HG02798 (cell line): ENCODE measurements around the gene KLK7.

ENCODE experiments used
- ATAC-seq: cut with Tn5 transposase; IDR thresholded peaks from one replicate; pipeline ENCODE4 v1.9.1; 2021; ENCODE audit warnings: mild to moderate bottlenecking; ENCODE audit not compliant: unreplicated experiment, poor library complexity

KLK7 gene

DNA sequence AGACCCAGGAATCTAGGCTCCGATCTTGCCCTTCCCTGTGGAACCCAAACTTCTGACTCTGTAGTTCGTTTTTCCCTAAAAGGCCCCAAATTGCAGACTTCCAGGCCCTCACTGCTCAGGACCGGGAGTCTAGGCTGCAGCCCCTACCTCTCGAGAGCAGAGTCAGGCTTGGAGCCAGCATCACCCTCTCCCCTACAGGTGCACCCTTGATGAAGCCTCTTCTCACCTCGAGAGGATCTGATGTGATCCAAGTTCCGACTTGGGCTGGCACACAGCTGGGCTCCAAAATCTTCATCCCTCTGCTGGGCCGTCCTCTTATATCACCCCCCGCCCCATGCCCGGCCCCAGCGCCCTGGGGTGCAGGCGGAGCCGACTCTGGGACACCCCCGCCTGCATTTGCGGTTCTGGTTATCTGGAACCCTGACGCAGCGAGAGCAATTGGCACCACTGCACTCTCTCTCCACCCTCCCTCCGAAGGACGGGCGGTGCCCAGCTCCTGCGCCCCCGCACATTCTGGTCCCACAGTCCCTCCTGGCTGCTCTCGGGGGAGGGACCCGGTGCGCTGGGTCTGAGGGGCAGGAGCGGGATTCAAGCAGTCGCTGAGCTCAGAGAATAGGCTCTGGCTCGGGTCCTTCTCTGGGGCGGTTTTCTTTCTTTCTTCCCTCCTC is at the start of gene KLK7:
KLK7 (minus strand) TSS at position 293 of the 668 bp plus-strand sequence. CDS start 1,518 bp downstream, outside the sequence.
- no peak for ATAC-seq

DNA sequence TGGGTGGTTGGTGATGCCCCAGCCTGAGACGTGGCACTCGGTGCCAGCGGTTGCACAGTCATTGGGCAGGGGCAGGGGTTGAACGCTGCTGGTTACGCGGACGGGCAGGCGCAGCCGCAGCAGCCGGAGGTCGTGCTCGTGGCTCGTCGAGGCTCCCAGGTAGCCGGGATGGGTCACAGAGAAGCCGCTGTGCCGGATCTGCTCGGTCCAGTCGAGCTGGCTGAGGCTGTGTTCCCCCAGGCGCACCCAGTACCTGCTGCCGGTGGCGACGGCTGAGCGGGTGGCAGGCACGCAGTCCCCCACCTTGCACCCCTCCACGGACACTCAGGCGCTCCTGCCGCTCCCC is 48.1 kb upstream of the KLK7 start:
- ATAC-seq: no peak

- no peak for ATAC-seq
These were observed 47.6 kb upstream of the KLK7 start for GRCh38 chr19:51031220-51031879.

GRCh38 chr19:51030631-51031030 is 46.9 kb upstream of the KLK7 start:
- no peak for ATAC-seq

- no peak for ATAC-seq
These were observed 46.0 kb upstream of the KLK7 start for GRCh38 chr19:51029718-51030117.

GRCh38 chr19:51027873-51028272 is 44.2 kb upstream of the KLK7 start:
- ATAC-seq: no peak

GRCh38 chr19:51027126-51027806 is 43.5 kb upstream of the KLK7 start:
- ATAC-seq: no peak

DNA sequence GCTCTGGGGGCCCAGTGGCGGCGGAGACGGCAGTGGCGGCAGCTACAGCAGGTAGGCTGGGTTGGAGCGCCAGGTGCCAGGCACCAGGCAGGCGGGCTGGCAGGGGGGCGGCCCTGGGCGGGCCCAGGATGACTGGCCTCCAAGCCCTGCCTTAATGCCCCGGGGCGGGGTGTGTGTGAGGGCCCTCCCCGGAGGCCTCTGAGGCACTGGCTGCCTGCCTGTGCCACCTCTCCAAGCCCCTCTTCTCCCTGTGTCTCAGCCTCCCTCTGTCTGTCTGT is 42.8 kb upstream of the KLK7 start, which contains the start of gene KLK11:
KLK11 (minus strand) TSS at position 63 of the 278 bp plus-strand sequence. CDS start 985 bp downstream, outside the sequence.
- no peak for ATAC-seq

DNA sequence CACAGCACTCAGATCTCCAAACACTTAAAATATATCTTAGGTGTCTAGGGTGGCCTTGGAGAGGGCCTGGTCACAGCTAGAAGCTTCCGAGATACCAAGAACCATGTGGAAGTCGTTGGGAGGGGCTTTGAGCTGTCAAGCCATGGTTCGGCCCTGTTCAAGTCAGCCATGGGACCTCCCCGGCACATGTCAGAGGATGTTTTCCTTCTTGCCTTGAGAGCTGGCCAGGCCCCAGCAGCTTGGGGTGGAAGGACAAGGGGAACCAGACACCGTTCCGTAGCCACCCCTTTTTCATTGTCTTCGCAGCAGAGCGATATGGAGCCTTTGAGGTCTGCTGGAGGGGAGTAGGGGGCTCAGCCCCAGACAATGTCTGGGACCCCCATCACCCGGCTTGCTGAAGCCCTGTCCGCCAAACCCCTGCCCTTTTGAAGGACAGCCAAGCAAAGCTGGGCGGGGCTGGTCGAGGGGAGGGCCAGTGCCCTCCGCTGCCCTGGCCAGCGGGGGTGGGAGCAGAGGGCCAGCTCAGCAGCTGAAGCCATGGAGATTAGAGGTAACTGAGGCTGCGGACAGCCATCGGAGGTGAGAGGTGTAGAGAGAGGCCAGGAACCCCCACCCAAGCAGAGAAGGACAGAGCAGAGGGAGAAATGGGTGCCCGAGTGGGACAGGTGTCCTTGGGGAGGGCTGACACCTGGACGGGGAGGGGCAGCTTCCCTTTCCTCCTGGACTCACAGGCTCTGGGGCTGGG is 42.3 kb upstream of the KLK7 start:
- no peak for ATAC-seq

DNA sequence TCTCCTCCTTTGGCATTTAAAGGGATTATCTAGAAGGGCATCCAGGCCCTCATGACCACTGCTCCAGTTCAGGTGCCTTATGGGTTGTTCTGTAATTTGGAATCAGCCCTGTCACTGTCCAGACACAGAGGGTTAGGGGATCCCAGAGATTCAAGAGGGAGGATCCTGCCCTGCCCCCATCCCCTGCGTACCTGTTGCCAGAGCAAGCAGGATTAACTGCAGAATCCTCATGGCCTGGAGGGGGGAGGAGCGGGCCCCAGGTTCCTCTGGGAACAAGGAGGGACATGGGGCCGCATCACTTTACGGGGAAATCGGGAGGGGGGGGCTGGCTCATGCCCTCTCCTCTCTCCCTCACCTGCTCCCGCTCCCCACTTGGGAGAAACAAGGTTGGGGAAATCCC is 41.7 kb upstream of the KLK7 start:
- no peak for ATAC-seq

- no peak for ATAC-seq
These were observed 41.2 kb upstream of the KLK7 start for GRCh38 chr19:51024924-51025323.

GRCh38 chr19:51023946-51024345 is 40.2 kb upstream of the KLK7 start:
- no peak for ATAC-seq

DNA sequence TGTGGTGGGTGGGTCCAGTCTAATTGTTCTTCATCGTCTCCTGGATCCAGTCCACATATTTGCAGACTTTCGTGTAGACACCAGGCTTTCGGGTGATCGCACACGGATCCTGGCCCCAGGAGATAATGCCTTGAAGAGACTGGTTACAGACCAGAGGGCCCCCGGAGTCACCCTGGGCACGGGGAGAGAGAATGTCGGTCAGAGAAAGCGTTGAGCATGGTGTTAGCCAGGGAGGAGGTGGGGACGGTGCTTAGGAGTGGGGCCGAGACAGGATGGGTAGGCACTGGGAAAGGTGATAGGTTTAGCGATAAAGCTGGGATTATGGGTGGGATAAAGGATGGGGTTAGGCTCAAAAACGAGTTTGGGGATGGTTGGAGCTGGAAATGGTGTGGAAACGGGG is 38.8 kb upstream of the KLK7 start:
- no peak for ATAC-seq

GRCh38 chr19:51020988-51021651 is 37.4 kb upstream of the KLK7 start:
- no peak for ATAC-seq

DNA sequence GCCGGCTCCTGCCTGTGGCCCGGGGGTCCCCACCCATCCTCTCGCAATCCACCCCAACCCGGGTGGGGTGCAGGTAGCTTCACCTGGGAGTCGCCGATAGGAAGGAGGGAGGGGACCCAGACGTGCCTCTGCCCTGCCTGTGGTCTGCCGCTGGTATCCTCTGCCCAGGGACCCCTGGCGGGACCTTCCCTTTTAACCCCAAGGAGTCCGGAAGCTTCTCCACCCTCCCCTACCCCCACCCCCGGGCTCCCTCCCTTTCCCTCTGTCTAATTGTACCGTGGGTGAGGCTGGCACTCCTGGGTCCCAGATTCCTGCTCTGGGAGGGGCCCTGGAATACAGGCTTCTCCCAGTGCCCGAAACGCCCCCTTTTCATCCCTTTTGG is 35.8 kb upstream of the KLK7 start, which contains the start of gene KLK10:
KLK10 (minus strand) TSS at position 166 of the 382 bp plus-strand sequence. CDS start 579 bp downstream, outside the sequence.
- no peak for ATAC-seq

GRCh38 chr19:51018745-51019543 is 35.2 kb upstream of the KLK7 start:
- ATAC-seq: no peak

DNA sequence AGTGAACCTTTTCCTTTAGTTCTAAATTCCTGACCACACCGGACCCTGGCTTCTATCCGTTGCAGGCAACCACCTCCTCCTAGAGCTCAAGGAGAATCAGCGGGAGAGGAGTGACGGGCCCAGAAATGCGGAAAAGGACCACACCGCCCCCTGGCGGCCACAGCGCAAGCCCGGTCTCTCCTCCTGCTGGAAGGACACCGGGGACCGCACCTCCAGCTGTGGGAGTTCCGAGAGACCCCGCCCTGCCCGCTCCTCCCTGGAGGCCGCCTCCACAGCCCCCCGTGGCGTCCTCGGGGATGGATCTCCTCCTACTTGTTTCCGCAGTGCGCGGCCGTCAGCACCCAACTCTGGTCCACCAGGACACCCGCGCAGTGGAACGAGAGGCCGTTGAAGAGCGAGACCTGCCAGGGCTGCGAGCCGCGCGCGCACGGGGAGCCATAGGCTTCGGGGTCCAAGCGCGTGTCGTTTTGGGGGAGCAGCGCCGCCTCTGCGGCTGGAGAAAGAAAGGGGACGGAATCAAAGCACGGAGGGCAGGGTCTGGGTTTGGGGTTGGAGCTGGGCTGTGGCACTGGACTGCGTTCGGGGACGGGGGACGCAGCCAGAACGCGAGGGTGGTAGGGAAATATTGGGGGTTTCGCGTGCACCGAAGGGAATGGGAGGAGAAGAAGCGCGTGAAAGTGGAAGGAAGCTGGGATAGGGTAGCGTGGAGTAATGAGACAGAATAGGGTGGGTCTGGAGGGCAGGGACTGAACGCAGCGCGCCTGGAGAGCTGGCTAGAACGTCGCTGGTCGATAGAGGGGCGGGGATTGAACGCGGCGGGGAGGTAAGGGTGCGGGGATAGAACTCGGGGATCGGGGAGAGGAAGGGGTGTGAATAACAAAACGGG is 33.3 kb upstream of the KLK7 start:
- no peak for ATAC-seq

- no peak for ATAC-seq
These were observed 32.1 kb upstream of the KLK7 start for GRCh38 chr19:51015691-51016267.
